GM21381 (cell line): ENCODE data around the gene DEXI.
"Not testable (repeated sequence)": the region's sequence is repeated elsewhere in the genome, so short reads cannot be mapped to it uniquely, and the experiment has no call there.

Source experiments
- ATAC-seq: cut with Tn5 transposase; IDR thresholded peaks from one replicate; pipeline ENCODE4 v1.9.1; 2021; ENCODE audit warnings: mild to moderate bottlenecking, moderate library complexity; ENCODE audit not compliant: unreplicated experiment

Gene DEXI

GRCh38 chr16:10941935-10942351 is 325 bp downstream of the DEXI start:
- ATAC-seq: not testable (repeated sequence)

GRCh38 chr16:10941127-10941933 is 938 bp downstream of the DEXI start:
- no peak for ATAC-seq

GRCh38 chr16:10940501-10941079 is 1.7 kb downstream of the DEXI start:
- no peak for ATAC-seq

- ATAC-seq: no peak
These were observed 2.5 kb downstream of the DEXI start for GRCh38 chr16:10939649-10940234.

GRCh38 chr16:10938796-10939648 is 3.2 kb downstream of the DEXI start:
- no peak for ATAC-seq

GRCh38 chr16:10938321-10938720 is 3.9 kb downstream of the DEXI start:
- ATAC-seq: no peak

GRCh38 chr16:10937068-10937859 is 5.0 kb downstream of the DEXI start:
- no peak for ATAC-seq

GRCh38 chr16:10936272-10936984 is 5.8 kb downstream of the DEXI start:
- ATAC-seq: no peak

- no peak for ATAC-seq
These were observed 6.9 kb downstream of the DEXI start for GRCh38 chr16:10935226-10935915.

GRCh38 chr16:10934325-10935107 is 7.8 kb downstream of the DEXI start:
- ATAC-seq: no peak

- ATAC-seq: no peak
These were observed 8.4 kb downstream of the DEXI start for GRCh38 chr16:10933865-10934264.

GRCh38 chr16:10932959-10933710 is 9.1 kb downstream of the DEXI start:
- no peak for ATAC-seq

GRCh38 chr16:10931977-10932632 is 10.2 kb downstream of the DEXI start:
- ATAC-seq: no peak

- no peak for ATAC-seq
These were observed 11.1 kb downstream of the DEXI start for GRCh38 chr16:10931134-10931533.

GRCh38 chr16:10930755-10931093 is 11.5 kb downstream of the DEXI start:
- ATAC-seq: no peak

- ATAC-seq: no peak
These were observed 12.2 kb downstream of the DEXI start for GRCh38 chr16:10929853-10930754.
